Measurements from ENCODE around the gene SPOCD1.
A peak's percentile ranks its signal among the peaks of the same experiment; 100 is the strongest.

The SPOCD1 gene

GRCh38 chr1:31771891-31772668 lies 43.7 kb downstream of the SPOCD1 start:
- DNase-seq (ENCODE audit: low read depth in 2 of 2): peak in 1 of 2 donors; percentile 41

DNA sequence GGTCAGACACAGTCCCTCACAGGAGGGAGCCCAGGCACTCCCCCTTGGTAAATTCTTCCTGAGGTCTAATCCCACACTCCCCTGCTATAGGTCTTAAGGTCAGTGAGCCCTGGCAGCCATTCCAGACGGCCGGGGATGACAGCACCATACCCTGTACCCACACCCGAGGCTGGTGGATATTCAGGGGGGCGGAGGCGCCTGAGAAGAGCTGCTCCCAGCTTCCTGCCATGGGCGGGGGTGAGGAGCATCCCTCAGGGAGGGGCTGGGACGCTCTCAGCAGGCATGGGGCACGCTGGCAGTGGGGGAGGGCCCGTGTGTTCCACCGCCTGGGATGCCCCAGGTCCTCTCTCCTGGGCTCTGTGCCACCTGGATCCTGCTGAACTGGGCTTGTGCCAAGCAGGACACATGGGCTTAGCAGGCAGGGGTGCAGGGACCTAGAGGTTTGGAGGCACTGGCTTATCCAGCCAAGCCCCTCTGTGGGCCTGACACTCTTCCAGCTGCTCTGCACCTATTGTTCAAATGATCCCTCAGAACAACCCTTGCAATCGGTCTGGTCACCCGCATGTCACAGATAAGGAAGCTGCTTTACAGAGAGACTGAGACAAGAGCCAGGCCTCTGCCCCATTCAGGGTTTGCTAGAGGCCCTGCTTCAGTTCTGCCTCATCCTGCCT lies 46.0 kb downstream of the SPOCD1 start:
- no peak for DNase-seq (ENCODE audit: low read depth in 2 of 2)

GRCh38 chr1:31768939-31769704 lies 46.7 kb downstream of the SPOCD1 start:
- DNase-seq (ENCODE audit: low read depth in 2 of 2): no peak

DNA sequence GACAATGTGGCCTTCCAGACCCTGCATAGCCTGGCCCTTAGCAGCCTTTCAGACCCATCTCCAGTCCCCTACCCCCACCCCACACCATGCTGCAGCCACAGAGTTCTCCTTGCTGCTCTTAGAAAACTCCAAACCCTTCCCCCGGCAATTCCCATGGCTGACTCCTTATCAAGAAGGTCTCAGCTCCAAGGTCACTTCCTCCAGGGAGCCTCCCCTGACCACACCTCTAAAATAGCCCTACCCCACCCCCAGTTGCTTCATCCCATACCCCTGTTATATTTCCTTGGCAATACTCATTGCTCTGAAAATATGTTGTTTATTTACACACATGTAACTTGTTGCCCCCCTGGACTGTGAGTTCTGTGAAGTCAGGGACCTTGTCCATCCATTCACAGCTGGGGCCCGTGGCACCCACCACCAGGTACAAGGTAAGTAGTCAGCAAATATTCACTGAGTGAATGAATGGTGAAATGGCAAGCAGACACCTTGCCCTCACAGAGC lies 47.4 kb downstream of the SPOCD1 start:
- DNase-seq (ENCODE audit: low read depth in 2 of 2): no peak

- no peak for DNase-seq (ENCODE audit: low read depth in 2 of 2)
Measured at GRCh38 chr1:31767225-31767624, 48.6 kb downstream of the SPOCD1 start.

DNA sequence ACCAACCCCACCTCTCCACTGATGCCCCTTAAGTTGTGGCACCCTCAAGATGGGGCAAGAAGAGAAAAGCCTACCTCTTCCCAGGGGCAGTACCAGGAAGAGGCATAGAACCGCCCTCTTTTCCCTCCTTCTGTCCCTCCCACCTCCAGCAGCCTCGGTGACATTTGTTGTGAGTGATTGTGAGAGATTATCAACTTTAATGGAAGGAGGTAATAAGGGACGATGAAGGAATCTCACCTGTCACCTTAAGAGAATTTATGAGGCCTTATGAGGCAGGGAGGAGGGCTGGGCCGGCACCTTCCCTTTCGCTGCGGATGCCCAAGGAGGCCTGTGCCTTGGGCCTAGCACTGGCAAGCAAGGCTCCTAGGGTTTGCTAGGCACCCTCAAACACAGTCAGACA lies 50.3 kb downstream of the SPOCD1 start:
- DNase-seq (ENCODE audit: low read depth in 2 of 2): no peak

- no peak for DNase-seq (ENCODE audit: low read depth in 2 of 2)
Measured at GRCh38 chr1:31765041-31765467, 50.8 kb downstream of the SPOCD1 start.

GRCh38 chr1:31764312-31765040 lies 51.3 kb downstream of the SPOCD1 start, which contains the start of gene ADGRB2:
TSS of gene ADGRB2 (minus strand) at chr1:31764340. CDS start at chr1:31757221, 7,119 bp downstream.
- no peak for DNase-seq (ENCODE audit: low read depth in 2 of 2)

GRCh38 chr1:31763671-31764311 lies 52.0 kb downstream of the SPOCD1 start:
- no peak for DNase-seq (ENCODE audit: low read depth in 2 of 2)

GRCh38 chr1:31762726-31763670 lies 52.8 kb downstream of the SPOCD1 start:
- peak in 1 of 2 donors; percentile 28 for DNase-seq (ENCODE audit: low read depth in 2 of 2)

- no peak for DNase-seq (ENCODE audit: low read depth in 2 of 2)
Measured at GRCh38 chr1:31762323-31762722, 53.5 kb downstream of the SPOCD1 start.

GRCh38 chr1:31761883-31762282 lies 53.9 kb downstream of the SPOCD1 start:
- DNase-seq (ENCODE audit: low read depth in 2 of 2): no peak

DNA sequence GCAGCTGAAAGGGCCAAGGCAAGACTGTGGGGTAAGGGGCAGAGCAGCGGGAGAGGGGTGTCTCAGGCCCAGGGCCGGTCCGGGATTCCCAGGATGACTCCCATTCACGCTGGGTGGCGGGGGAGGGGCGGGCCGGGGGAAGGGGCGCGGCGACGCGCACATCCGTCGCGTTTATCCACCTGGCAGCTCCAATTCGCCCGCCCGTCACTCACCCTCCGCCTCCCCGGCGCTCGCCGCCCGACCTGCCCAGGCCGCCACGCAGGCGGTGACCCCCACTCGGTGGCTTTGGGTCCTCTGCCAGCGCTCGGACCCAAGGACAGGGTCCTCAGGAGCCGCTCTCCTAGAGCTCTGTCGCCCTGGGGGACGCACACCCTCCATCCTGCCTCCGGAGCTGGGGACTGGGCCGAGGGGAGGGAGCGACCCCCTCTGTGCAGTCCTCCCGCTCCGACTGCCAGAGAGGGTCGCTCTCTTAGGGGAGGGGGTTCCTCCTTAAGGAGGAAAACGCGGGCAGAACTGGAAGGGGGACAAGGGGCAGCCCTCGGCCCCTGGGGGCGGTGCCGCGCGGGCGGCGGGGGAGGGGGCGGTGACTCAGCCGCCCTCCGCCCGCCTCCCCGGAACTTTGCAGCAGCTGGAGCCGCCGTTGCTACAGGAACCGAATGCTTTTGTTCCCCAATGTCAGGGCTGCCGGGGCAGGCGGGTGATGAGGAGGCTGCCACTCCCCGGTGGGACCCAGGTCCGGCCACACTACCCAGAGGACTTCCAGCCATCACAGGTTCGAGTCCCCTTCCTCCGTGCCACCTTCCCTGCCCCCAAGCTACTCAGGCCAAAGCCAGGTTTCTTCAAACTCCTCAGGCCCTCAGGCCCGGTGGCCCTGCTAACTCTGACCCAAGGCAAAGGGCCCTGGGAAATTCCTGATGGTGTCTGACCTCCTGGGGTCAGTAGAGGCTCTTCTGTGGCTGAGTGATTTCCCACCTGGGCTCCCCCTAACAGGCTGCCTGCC lies 55.1 kb downstream of the SPOCD1 start:
- peak; percentile 34 to 51 for DNase-seq (ENCODE audit: low read depth in 2 of 2)

DNA sequence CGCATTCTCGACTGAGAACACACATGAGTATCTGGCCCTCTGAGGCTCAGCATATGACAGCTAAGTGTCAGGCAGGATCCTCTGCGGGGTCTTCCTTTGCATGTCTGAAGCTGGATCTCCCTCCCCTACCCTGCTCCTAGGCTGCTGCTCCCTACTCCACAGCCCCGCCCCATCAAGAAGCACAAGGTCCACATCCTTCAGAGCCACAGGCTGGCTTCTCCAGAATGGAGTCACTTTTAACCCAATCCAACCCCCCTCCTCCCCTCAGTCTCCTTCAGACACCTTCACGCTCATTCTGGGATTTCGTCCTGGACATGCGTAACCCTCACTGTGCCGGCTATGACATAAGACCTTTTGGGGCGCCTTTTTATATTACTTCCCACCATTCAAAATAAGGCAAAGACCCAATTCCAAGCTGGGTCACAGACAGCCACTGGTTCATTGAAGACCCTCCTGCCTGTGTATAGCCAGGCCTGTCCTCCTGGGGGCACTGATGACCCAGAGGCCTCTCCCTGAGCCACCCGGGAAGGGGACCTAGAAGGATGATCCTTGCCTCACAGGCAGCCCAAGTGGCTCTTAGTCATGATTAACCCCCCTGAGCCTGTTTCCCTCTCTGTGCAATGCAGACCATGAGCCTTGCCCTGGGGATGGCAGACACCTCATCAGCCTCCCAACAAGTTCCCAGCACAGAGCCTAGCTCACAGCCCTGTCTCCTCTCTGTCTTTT lies 56.4 kb downstream of the SPOCD1 start:
- no peak for DNase-seq (ENCODE audit: low read depth in 2 of 2)

DNA sequence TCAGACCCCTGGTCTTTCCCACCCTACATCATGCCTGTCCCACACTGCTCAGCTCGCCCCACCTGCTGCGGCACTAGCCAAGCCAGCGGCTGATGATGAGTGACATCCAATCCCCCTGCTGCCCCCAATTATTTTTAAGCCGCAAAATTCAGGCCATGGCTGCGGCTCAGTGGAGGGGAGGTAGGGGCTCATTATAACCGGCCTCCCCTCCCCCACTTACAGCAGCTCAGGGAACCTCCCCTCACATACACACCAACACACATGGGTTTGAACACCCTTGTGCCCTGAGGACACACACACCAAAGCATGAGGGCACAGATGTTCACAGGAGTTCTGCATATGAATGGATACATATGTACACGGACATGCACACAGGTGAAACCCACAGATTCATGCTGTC lies 57.0 kb downstream of the SPOCD1 start:
- no peak for DNase-seq (ENCODE audit: low read depth in 2 of 2)

- DNase-seq (ENCODE audit: low read depth in 2 of 2): no peak
Measured at GRCh38 chr1:31757989-31758388, 57.8 kb downstream of the SPOCD1 start.

DNA sequence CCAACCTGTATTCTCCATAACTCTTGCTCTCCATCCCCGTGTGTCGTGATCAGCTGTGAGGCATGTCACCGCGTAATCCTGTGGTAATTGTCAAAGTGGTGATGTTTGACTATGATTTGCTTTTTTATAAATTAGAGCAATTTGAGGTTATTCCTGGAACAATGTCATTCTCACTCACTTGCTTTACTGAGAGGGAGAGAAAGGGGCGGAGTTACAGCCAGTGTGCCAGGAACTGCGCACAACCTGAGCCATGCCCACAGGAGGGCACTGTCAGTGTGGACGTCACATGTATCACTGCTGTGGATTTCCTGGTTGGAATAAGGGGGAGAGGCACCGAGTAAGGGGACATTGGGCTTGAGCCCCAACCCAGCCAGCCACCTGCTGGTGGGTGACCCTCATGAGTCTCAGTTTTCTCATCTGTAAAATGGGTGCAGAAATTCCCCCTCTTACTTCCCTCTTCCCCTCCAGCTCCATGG lies 58.6 kb downstream of the SPOCD1 start:
- DNase-seq (ENCODE audit: low read depth in 2 of 2): no peak

DNA sequence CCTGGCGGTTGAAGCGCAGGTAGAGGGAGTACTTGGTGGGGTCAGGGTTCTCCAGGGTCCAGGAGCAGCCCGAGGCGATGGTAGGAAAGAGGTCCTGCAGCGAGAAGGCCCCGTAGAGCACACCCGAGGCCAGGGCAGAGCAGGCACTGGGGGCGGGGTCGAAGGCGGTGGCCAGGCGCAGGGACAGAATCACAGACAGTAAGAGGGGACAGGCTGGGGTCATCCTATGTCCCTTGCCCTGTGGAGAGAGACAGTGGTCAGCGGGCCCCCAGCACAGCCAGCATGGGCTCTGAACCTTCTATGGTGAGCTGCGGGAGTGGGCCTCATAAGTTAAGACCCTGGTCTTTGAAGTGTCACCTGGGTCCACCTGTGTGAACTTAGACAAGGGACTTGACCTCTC lies 59.2 kb downstream of the SPOCD1 start:
- no peak for DNase-seq (ENCODE audit: low read depth in 2 of 2)

Measured in activated CD8-positive, alpha-beta memory T cell treated with anti-CD3 and anti-CD28 coated beads for 4 hours (primary cell).